RPMI7951 (cell line): Measurements from ENCODE around the gene HSD17B1. TPM values are rescaled to one million over a fixed set of nuclear protein-coding genes. Genes with fewer than 3 reads are reported as not detected.
"Not testable (repeated sequence)": the region's sequence is repeated elsewhere in the genome, so short reads cannot be mapped to it uniquely, and the experiment has no call there.

Experiments used
- DNase-seq: peaks from one replicate; pipeline ENCODE4 v3.0.0-alpha.2; 2012; ENCODE audit warnings: low read depth
- total RNA-seq: library from RNA; depleted of rRNA; stranded (reverse); fragments of >200 nt; shearing (Covaris generic); gene quantifications from 2 replicates; pipeline ENCODE4 v1.2.3, GENCODE V29; 2014

The HSD17B1 gene
- total RNA-seq, 1 experiment from 2014 or later: 1.4 TPM

DNA sequence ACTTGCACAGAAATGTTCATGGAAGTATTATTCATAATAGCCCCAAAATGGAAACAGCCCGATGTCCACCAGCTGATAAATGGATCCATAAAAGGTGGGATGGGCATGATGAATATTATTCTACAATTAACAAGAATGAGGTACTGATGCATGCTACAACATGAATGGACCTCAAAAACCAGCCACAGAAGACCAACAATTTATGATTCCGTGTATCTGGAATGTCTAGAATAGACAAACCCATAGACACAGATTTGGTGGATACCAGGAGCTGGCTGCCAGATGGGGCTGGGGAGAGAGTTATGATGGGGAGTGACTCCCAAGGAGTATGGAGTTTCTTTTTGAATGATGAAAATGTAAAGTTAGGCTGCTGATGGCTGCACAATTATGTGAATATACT is 27.5 kb upstream of the HSD17B1 start:
- peak; percentile 42 for DNase-seq

DNA sequence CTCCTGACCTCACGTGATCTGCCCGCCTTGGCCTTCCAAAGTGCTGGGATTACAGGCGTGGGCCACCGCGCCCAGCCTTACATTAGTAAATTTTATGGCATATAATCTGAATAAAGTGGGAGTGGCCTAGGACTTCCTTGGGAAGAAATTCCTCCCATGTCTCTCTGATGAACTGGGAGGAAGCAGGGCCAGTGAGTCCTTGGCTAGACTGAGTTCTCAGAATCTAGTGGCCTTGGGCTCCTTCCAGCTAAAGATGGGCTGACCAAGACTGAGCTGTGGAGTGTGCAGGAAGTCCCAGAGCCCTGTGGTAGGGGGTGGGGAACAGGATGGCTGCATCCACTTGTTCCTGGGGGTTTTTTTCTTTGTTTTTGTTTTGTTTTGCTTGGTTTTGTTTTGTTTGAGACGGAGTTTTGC is 26.7 kb upstream of the HSD17B1 start:
- DNase-seq: peak; percentile 66

DNA sequence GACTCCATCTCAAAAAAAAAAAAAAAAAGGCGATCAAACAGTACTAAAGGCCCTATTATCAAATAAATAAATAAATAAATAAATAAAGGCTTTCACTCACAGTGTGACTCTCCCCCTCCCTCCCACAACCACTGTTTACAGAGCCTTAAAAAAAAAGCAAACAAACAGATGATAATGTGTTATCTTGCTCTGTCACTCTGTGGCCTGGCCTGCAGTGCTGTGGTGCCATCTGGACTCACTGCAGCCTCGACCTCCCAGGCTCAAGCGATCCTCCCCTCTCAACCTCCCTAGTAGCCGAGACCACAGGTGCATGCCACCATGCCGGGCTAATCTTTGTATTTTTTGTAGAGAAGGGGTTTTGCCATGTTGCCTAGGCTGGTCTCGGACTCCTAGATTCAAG is 24.8 kb upstream of the HSD17B1 start:
- DNase-seq: no peak

DNA sequence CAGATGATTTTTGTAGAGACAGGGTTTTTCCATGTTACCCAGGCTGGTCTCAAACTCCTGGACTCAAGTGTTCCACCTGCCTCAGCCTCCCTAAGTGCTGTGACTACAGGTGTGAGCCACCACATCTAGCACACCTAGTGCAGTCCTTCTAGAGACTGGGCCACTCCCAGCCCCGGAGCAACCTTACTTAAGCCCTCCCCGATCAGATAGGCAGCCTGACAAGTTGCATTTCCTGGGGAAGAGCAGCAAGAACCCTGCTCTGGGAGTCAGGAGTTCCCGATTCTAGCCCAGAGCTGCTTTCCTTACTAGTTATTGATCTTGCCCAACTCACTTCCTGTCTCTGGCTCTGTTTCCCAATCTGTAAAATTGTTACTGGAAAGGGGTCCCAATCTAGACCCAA is 23.7 kb upstream of the HSD17B1 start:
- DNase-seq: no peak

DNA sequence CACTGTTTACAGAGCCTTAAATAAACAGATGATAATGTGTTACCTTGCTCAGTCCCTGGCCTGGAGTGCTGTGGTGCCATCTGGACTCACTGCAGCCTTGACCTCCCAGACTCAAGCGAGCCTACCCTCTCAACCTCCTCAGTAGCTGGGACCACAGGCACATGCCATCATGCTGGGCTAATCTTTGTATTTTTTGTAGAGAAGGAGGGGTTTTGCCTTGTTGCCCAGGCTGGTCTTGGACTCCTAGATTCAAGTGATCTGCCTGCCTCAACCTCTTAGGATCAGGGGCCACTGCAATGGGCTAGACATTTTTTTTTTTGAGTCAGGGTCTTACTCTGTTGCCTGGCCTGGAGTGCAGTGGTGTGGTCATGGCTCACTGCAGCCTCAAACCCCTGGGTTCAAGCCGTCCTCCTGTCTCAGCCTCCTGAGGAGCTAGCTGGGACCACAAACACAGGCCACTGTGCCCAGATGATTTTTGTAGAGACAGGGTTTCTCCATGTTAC is 21.7 kb upstream of the HSD17B1 start:
- DNase-seq: no peak

DNA sequence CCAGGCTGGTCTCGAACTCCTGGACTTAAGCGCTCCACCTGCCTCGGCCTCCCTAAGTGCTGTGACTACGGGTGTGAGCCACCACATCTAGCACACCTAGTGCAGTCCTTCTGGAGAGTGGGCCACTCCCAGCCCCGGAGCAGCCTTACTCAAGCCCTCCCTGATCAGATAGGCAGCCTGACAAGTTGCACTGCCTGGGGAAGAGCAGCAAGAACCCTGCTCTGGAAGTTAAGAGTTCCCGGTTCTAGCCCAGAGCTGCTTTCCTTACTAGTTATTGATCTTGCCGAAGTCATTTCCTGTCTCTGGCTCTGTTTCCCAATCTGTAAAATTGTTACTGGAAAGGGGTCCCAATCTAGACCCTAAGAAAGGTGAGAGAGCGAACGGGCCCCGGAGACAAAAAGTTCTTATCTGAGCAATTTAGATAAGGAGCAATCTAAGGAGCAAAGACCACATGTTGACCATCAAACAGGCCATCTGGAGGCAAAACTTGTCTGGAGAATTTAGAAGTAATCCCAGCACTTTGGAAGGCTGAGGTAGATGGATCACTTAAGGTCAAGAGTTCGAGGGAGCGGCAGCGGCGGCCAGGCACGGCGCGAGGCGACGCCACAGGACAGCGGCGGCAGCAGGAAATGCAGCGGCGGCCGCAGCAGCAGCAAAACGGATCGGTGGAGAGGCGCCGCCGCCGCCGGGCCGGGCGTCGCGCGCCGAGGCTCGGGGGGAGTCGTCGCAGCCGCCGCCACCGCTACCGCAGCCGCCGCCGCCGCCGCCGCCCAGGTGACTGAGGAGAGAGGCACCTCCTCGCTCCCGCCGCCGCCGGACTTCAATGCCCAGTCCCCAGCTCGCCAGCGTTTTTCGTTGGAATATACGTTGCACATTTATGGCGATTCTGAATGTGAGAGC is 21.0 kb upstream of the HSD17B1 start:
- DNase-seq: peak; percentile 59

DNA sequence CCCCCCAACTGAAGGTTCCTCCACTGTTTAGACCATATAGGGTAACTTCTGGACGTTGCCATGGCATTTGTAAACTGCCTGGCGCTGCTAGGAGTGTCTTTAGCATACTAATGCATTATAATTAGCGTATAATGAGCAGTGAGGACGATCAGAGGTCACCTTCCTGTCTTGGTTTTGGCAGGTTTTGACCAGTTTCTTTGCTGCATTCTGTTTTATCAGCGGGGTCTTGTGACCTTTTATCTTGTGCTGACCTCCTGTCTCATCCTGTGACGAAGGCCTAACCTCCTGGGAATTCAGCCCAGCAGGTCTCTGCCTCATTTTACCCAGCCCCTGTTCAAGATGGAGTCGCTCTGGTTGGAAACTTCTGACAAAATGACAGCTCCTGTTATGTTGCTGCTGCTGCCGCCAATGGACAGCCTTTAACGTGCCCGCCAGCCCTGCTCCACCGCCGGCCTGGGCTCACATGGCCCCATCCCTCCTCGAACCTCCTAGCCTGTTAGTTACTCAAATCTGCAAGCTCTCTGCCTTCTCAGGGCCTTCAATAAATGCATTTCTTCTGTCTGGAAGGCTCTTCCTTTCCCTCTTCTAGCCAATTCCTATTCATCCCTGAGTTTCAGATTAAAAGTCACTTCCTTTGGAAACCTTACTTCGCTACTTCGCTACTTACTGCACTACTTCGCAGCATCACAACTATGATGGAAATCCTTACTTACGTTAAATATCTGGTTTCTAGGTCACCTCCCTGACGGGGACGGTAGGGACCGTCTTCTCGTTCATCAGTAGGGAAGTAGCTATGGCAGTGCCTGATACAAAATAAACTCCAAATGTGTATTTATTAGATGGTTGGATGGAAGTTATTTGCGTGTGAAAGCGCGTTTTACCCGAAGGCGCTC is 17.3 kb upstream of the HSD17B1 start:
- no peak for DNase-seq

DNA sequence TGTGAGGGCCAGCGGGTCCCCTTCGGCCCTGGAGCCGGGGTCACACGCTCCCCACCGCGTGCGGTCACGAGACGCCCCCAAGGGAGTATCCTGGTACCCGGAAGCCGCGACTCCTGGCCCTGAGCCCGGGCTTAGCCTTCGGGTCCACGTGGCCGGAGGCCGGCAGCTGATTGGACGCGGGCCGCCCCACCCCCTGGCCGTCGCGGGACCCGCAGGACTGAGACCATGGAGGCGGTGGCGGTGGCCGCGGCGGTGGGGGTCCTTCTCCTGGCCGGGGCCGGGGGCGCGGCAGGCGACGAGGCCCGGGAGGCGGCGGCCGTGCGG is 16.7 kb upstream of the HSD17B1 start, which contains the start of gene NAGLU:
NAGLU (plus strand) TSS at position 194 of the 324 bp plus-strand sequence; CDS start at position 226, 32 bp downstream.
- peak; percentile 88 for DNase-seq

DNA sequence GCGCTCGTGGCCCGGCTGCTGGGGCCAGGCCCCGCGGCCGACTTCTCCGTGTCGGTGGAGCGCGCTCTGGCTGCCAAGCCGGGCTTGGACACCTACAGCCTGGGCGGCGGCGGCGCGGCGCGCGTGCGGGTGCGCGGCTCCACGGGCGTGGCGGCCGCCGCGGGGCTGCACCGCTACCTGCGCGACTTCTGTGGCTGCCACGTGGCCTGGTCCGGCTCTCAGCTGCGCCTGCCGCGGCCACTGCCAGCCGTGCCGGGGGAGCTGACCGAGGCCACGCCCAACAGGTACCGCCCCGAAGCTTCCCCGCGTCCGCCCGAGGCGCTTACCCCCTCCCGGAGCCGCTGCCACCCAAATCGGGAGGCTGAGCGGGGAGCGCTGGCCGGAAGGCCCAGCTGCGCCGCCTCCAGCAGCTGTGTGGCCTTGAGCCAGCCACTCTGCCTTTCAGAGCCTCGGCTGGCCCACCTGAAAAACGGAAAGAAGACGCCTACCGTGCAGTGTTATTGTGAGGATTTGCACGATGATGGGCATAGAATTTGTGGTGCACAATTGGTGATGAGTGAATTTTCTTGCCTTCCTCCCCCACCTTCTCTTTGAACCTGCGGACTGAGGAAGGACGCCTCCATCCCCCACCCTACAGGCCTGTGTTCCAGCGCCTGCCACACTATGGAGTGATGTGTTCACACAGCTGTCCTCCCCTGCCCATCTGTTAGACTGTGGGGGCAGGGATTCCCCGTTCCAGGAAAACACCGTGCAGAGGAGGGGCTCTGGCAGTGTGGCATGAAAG is 16.2 kb upstream of the HSD17B1 start:
- peak; percentile 86 for DNase-seq

DNA sequence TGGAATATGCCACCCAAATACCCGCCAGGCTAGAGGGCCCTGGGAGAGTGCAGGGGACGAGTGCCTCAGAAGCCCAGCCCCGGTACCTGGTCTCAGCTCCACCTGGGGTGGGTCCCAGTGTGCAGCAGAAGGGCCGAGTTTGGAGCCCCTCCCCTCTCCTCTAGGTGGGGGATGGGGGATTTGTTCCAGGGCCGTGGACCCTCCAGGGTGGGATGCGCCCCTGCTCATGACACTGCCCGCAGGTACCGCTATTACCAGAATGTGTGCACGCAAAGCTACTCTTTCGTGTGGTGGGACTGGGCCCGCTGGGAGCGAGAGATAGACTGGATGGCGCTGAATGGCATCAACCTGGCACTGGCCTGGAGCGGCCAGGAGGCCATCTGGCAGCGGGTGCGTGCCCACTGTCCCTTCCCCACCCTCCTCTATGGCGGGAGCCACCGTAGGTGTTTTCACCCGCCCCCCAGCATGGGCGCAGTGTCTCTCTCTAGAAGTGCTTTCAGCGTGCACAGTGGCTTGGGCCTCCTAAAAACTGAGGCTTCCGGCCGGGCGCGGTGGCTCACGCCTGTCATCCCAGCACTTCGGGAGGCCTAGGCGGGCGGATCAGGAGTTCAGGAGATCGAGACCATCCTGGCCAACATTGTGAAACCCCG is 15.4 kb upstream of the HSD17B1 start:
- DNase-seq: no peak

DNA sequence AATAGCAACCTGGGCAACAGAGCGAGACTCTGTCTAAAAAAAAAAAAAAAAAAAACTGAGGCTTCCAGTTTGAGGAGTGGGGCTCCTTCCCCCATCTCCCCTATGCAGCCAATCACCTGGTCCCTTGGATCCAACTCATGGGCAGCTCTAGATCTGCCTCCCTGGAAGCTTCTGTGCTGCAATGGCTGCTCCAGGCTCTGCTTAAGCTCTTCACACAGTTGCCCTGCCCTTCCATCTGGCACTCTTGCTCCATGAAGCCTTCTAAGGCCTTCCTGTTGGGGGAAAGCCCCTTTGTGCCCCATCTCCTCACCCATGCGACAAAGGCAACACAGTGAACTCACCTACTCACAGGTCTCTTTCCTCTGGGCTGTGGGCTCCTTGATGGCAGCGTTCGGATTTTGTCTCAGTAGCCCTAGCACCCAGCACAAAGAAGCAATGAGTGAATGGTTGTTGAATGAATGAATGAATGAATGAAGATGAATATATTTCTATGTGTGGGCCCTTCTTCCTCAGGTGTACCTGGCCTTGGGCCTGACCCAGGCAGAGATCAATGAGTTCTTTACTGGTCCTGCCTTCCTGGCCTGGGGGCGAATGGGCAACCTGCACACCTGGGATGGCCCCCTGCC is 14.8 kb upstream of the HSD17B1 start:
- DNase-seq: no peak

DNA sequence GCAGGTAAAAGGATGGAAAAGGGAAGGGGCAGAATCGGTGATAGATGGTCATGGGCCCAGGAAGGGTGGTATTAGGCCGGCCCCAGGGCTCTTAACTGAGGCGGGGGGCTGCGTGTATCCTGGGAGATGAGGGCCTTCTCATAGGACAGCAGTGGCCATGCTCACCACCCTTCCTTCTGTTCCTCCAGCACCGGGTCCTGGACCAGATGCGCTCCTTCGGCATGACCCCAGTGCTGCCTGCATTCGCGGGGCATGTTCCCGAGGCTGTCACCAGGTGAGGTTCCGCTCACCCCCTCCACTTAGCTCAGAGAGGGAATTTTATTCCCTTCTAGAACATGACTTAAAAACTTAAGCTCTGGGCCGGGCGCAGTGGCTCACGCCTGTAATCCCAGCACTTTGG is 14.2 kb upstream of the HSD17B1 start:
- DNase-seq: no peak

DNA sequence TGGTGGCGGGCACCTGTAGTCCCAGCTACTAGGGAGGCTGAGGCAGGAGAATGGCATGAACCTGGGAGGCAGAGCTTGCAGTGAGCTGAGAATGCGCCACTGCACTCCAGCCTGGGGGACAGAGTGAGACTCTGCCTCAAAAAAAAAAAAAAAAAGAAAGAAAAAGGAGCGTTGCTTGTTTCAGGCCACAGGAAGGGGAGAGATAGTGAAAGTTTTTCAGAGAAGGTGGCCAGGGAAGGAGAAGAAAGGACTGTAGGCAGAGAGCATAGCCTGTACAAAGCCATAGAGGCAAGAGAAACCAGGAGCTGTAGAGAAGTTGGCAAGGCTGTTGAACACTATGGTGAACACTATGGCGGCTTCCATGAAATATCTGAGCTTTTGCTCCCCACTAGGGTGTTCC is 12.2 kb upstream of the HSD17B1 start:
- DNase-seq: not testable (repeated sequence)

DNA sequence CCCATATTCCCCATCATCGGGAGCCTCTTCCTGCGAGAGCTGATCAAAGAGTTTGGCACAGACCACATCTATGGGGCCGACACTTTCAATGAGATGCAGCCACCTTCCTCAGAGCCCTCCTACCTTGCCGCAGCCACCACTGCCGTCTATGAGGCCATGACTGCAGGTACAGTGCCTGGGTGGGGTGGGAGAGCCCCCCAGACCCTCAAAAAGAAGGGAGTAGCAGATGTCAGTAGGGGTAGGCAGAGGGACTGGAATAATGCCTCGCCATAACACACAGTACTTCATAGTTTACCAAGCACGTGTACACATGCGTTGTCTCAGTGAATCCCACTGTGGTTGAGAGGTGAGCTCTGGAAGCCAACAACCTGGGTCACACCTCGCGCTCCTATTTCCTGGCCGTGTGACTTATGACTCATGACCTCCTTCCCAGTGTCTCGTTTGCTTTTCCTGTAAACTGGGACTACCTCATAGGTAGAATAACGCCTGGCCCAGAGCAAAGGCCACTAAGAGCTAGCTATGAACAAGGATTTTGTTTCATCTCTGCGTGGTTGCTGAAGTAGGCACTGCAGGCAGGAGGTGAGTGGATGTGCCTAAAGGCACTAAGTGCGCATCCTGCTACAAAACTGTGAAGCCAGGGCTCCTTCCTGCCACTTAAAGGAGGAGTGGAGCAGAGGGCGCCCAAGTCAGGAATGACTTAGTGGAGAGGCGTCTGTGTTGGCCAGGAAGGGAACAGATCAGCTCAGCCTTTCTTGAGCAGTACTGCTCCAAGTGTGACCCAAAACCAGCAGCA is 11.5 kb upstream of the HSD17B1 start:
- no peak for DNase-seq

DNA sequence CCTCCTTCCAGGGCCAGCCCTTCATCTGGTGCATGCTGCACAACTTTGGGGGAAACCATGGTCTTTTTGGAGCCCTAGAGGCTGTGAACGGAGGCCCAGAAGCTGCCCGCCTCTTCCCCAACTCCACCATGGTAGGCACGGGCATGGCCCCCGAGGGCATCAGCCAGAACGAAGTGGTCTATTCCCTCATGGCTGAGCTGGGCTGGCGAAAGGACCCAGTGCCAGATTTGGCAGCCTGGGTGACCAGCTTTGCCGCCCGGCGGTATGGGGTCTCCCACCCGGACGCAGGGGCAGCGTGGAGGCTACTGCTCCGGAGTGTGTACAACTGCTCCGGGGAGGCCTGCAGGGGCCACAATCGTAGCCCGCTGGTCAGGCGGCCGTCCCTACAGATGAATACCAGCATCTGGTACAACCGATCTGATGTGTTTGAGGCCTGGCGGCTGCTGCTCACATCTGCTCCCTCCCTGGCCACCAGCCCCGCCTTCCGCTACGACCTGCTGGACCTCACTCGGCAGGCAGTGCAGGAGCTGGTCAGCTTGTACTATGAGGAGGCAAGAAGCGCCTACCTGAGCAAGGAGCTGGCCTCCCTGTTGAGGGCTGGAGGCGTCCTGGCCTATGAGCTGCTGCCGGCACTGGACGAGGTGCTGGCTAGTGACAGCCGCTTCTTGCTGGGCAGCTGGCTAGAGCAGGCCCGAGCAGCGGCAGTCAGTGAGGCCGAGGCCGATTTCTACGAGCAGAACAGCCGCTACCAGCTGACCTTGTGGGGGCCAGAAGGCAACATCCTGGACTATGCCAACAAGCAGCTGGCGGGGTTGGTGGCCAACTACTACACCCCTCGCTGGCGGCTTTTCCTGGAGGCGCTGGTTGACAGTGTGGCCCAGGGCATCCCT is 9.3 kb upstream of the HSD17B1 start:
- DNase-seq: no peak

DNA sequence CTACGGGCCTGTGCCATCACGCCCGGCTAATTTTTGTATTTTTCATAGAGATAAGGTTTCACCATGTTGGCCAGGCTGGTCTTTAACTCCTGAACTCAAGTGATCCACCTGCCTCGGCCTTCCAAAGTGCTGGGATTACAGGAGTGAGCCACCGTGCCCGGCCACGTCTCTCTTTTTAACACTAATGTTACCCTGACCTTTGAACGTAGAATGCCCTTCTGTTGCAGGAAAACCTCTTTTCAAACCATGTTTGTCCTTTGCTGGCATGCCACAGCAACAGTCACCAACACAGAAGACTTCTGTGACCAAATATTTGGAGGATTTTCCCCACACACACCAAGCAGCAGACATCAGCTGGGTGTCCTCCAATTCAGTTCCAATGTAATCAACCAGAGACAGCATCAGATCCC is 7.8 kb upstream of the HSD17B1 start:
- no peak for DNase-seq

DNA sequence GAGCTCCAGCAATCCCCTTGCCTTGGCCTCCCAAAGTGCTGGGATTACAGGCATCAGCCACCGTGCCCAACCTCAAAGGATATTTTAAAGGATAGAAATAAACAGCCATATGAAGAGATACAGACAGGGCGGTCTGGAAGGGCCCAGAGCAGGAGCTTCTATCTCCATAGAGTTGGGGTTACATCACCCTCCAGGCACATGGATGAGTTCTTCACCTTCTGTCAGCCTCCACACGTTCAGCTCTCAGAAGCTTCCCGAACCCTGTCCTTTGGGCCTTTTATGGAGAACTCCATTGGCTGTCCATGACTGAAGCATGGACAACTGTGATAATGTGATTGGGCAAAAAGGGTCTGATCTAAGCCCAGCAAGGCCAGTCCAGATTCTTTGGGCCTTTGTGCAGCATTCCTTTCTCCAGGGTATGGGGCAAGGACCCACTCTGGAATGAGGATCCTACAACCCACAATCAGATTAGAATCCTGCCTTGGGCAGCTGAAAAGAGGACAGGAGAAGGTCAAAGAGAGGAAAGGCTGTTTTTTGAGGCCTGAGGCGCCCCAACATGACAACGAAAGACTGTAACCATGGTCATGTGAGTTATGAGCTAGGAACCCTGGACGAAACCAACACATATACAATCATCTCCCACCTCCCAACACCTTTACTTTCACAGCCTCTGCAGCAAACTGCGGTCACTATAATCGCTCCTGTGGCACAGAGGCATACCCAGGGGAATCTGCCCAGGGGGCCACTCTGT is 6.8 kb upstream of the HSD17B1 start:
- not testable (repeated sequence) for DNase-seq

DNA sequence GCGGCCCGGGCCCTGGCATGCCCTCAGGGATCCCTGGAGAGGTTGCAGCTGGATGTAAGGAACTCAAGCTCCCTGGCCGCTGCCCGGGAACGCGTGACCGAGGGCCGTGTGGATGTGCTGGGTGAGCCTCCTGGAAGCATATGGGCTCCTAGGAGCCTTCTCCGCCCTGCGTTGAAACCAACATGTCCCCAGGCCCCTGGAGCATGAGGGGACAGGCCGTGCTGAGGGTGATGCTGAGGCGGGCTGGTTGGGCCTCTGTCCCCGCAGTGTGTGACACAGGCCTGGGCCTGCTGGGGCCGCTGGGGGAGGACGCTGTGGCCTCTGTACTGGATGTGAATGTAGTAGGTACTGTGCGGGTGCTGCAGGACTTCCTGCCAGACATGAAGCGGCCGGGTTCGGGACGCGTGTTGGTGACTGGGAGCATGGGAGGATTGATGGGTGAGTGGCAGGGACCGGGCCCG is 5.7 kb upstream of the HSD17B1 start:
- DNase-seq: no peak
